Measurements from ENCODE around the gene KLF2.

The KLF2 gene

GRCh38 chr19:16377521-16377920 is 52.9 kb downstream of the KLF2 start:
- no peak for DNase-seq (ENCODE audit: low read depth)
